NB4 (cell line): ENCODE measurements around the gene SYCN.
A peak's percentile ranks its signal among the peaks of the same experiment; 100 is the strongest.

Source experiments
- DNase-seq: peaks from one replicate; pipeline ENCODE4 v3.0.0; 2010; ENCODE audit warnings: low read depth
- H3K4me3 ChIP-seq: one replicate; pipeline ENCODE4 v1.5.1; 2011; ENCODE audit warnings: mild to moderate bottlenecking, low read depth, low read length, moderate library complexity
- CTCF ChIP-seq: IDR thresholded peaks from one replicate; pipeline ENCODE4 v1.5.1; 2012; ENCODE audit warnings: low read depth, low read length
- MAX ChIP-seq: IDR thresholded peaks from 2 replicates; pipeline ENCODE4 v1.6.1; 2011; ENCODE audit warnings: low read depth, low read length
- MYC ChIP-seq: IDR thresholded peaks from 2 replicates; pipeline ENCODE4 v1.6.1; 2011; ENCODE audit warnings: low read depth, low read length
- POLR2A ChIP-seq: IDR thresholded peaks from 2 replicates; pipeline ENCODE4 v1.6.1; 2011; ENCODE audit warnings: mild to moderate bottlenecking; ENCODE audit not compliant: insufficient read length; ENCODE audit errors: extremely low read depth

The SYCN gene

GRCh38 chr19:39162441-39163043, 41.5 kb downstream of the SYCN start:
- no peak for DNase-seq
- no peak overlapping the region for H3K4me3 ChIP-seq
- TF ChIP-seq CTCF (no peak), MAX (no peak), POLR2A (no peak), MYC (no peak)

- DNase-seq, result peak; percentile 5
- no peak for TF ChIP-seq MYC
- no peak for TF ChIP-seq CTCF
- TF ChIP-seq MAX, result no peak
- no peak for TF ChIP-seq POLR2A
Observed at GRCh38 chr19:39160889-39161672, 43.0 kb downstream of the SYCN start.

GRCh38 chr19:39160523-39160861, 43.6 kb downstream of the SYCN start:
- no peak for TF ChIP-seq CTCF
- no peak for TF ChIP-seq MAX
- no peak for TF ChIP-seq POLR2A
- no peak for TF ChIP-seq MYC
- DNase-seq, result no peak
- H3K4me3 ChIP-seq, result no peak overlapping the region

More at GRCh38 chr19:39160889-39161672, 43.0 kb downstream of the SYCN start:
- no peak overlapping the region for H3K4me3 ChIP-seq

GRCh38 chr19:39158646-39159260, 45.3 kb downstream of the SYCN start:
- H3K4me3 ChIP-seq, result no peak overlapping the region
- DNase-seq, result no peak
- no peak for TF ChIP-seq POLR2A
- no peak for TF ChIP-seq MAX
- TF ChIP-seq MYC, result no peak
- no peak for TF ChIP-seq CTCF

GRCh38 chr19:39157997-39158389, 46.1 kb downstream of the SYCN start:
- no peak overlapping the region for H3K4me3 ChIP-seq
- no peak for DNase-seq
- TF ChIP-seq POLR2A, result no peak
- TF ChIP-seq MAX, result no peak
- no peak for TF ChIP-seq CTCF
- TF ChIP-seq MYC, result no peak
